ENCODE data around the gene TMEM260. TPM values are rescaled to one million over a fixed set of nuclear protein-coding genes. Genes with fewer than 3 reads are reported as not detected.

Gene TMEM260
- total RNA-seq, 2 experiments from 2014 or later = 20.0 to 23.0 TPM

Other genes starting within 250 kb of the TMEM260 start
- not detected for gene OTX2, start 230.7 kb downstream of the TMEM260 start, total RNA-seq

Data from activated CD4-positive, alpha-beta T cell treated with anti-CD3 and anti-CD28 coated beads, Interleukin-2, amount 10 ng/mL, durations not matched to agents 7 days and 5 days (primary cell).